ENCODE data around the gene PABPC4L.

GRCh38 chr4:134160211-134160610 is 41.4 kb downstream of the PABPC4L start:
- TF ChIP-seq POLR2A (IDR thresholded peaks at IDR 0.05), result no peak
- no peak for TF ChIP-seq CTCF (IDR thresholded peaks at IDR 0.05)

Data from uterus (tissue), 2 donors.